ENCODE data around the gene DEFB124. TPM values are rescaled to one million over a fixed set of nuclear protein-coding genes. Genes with fewer than 3 reads are reported as not detected.

Gene DEFB124
- total RNA-seq, 1 experiment from 2014 or later, result not detected

DNA sequence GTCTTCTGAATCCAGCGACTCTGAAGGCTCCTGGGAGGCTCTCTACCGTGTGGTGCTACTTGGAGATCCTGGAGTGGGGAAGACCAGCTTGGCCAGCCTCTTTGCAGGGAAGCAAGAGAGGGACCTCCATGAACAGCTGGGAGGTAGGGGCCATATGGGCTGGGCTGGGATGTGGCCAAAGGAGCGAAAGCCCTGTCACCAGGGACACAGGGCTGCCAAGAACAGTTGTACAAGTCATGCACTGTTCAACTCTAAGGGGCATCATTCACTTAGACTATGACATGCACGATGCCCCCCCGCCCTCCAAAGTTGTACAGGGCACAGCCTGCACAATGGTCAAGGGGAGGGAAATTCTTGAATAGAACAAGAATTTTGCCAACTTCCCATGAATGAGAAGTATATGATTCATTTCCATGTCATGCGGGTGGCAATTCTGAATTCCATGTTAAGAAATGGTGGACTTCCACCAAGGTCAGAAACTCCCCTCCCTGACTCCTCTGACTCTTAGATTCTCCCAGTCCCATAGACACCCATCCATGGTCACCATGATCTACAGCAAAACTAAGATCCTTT lies 1.8 kb upstream of the DEFB124 start:
- in situ Hi-C loops (cut with HindIII; ENCODE audit: low pct_unique_long_range_greater_than_20kb, low sequenced_read_pairs), result no loop called here
- intact Hi-C loops (cut with micrococcal nuclease; ENCODE audit: unreplicated experiment), result no loop called here
- no peak overlapping the region for H3K27ac ChIP-seq (ENCODE audit: low read length)
- H3K4me3 ChIP-seq (ENCODE audit: low read depth in 2 of 2, low read length in 2 of 2), result no peak overlapping the region
- POLR2A ChIA-PET, result interaction anchor here (0.8 kb wide), 1 partner anchor 32 kb away, joined by 9 read pairs; no protein-coding TSS in a partner anchor
- H3K4me1 ChIP-seq (ENCODE audit: control insufficient read depth, insufficient read depth, low read length), result peaks cover 12% of the 10 kb centered on the region; the same call in 1 of the 2 replicates
- H3K27me3 ChIP-seq (ENCODE audit: control insufficient read depth, insufficient read depth, low read length), result 0 out of 2 replicates have a peak, but pooled peaks cover 2% of the 10 kb centered on the region
- BruUV-seq (replicated peaks), result no TSS peak
- TF ChIP-seq CTCF (IDR thresholded peaks at IDR 0.05), result no peak
- no peak for TF ChIP-seq SIN3A (IDR thresholded peaks at IDR 0.05; ENCODE audit: borderline replicate concordance, insufficient read depth, low read depth, low read length)
- no peak for TF ChIP-seq POLR2AphosphoS5 (IDR thresholded peaks at IDR 0.05; ENCODE audit: low read depth, low read length)
- TF ChIP-seq REST (IDR thresholded peaks at IDR 0.05; ENCODE audit: insufficient read depth in 1 of 2, low read depth in 2 of 2, low read length in 1 of 2), result no peak
- no peak for TF ChIP-seq TCF7L2 (IDR thresholded peaks at IDR 0.05; ENCODE audit: low read depth, low read length)
- H3K36me3 ChIP-seq (ENCODE audit: control insufficient read depth, insufficient read depth, low read length), result no peaks in the 10 kb centered on the region
- no peaks in the 10 kb centered on the region for H3K9me3 ChIP-seq (ENCODE audit: control insufficient read depth, insufficient read depth, low read depth, low read length)
- DNase-seq (ENCODE audit: low read depth, low spot score) (no peak), ATAC-seq (peak; percentile 20)
- CTCF ChIA-PET, result no interaction called here

GRCh38 chr20:31476294-31476585 lies 1.3 kb upstream of the DEFB124 start:
- no TSS peak for BruUV-seq (replicated peaks)
- H3K9me3 ChIP-seq (ENCODE audit: control insufficient read depth, insufficient read depth, low read depth, low read length), result no peaks in the 10 kb centered on the region
- H3K4me3 ChIP-seq (ENCODE audit: low read depth in 2 of 2, low read length in 2 of 2), result no peak overlapping the region
- H3K36me3 ChIP-seq (ENCODE audit: control insufficient read depth, insufficient read depth, low read length), result no peaks in the 10 kb centered on the region
- peaks cover 12% of the 10 kb centered on the region; the same call in 1 of the 2 replicates for H3K4me1 ChIP-seq (ENCODE audit: control insufficient read depth, insufficient read depth, low read length)
- TF ChIP-seq REST (IDR thresholded peaks at IDR 0.05; ENCODE audit: insufficient read depth in 1 of 2, low read depth in 2 of 2, low read length in 1 of 2), result no peak
- TF ChIP-seq POLR2AphosphoS5 (IDR thresholded peaks at IDR 0.05; ENCODE audit: low read depth, low read length), result no peak
- no peak for TF ChIP-seq SIN3A (IDR thresholded peaks at IDR 0.05; ENCODE audit: borderline replicate concordance, insufficient read depth, low read depth, low read length)
- TF ChIP-seq TCF7L2 (IDR thresholded peaks at IDR 0.05; ENCODE audit: low read depth, low read length), result no peak
- TF ChIP-seq CTCF (IDR thresholded peaks at IDR 0.05), result no peak
- POLR2A ChIA-PET, result interaction anchor here (0.8 kb wide), 1 partner anchor 33 kb away, joined by 9 read pairs; no protein-coding TSS in a partner anchor
- in situ Hi-C loops (cut with HindIII; ENCODE audit: low pct_unique_long_range_greater_than_20kb, low sequenced_read_pairs) (no loop called here), intact Hi-C loops (cut with micrococcal nuclease; ENCODE audit: unreplicated experiment) (no loop called here)
- no peak for DNase-seq (ENCODE audit: low read depth, low spot score)
- ATAC-seq, result no peak
- no peak overlapping the region for H3K27ac ChIP-seq (ENCODE audit: low read length)
- CTCF ChIA-PET, result interaction anchor here (0.5 to 3.9 kb wide), 2 partner anchors 27 to 217 kb away, joined by 3 to 21 read pairs; no protein-coding TSS in a partner anchor
- 0 out of 2 replicates have a peak, but pooled peaks cover 2% of the 10 kb centered on the region for H3K27me3 ChIP-seq (ENCODE audit: control insufficient read depth, insufficient read depth, low read length)

All from Panc1 (cell line).